Measurements from ENCODE around the gene REN. TPM values are rescaled to one million over a fixed set of nuclear protein-coding genes. Genes with fewer than 3 reads are reported as not detected.

Gene REN
- total RNA-seq, 3 donors from 2014 or later (not counting 1 experiment from before 2014, with no cell fraction given): not detected

DNA sequence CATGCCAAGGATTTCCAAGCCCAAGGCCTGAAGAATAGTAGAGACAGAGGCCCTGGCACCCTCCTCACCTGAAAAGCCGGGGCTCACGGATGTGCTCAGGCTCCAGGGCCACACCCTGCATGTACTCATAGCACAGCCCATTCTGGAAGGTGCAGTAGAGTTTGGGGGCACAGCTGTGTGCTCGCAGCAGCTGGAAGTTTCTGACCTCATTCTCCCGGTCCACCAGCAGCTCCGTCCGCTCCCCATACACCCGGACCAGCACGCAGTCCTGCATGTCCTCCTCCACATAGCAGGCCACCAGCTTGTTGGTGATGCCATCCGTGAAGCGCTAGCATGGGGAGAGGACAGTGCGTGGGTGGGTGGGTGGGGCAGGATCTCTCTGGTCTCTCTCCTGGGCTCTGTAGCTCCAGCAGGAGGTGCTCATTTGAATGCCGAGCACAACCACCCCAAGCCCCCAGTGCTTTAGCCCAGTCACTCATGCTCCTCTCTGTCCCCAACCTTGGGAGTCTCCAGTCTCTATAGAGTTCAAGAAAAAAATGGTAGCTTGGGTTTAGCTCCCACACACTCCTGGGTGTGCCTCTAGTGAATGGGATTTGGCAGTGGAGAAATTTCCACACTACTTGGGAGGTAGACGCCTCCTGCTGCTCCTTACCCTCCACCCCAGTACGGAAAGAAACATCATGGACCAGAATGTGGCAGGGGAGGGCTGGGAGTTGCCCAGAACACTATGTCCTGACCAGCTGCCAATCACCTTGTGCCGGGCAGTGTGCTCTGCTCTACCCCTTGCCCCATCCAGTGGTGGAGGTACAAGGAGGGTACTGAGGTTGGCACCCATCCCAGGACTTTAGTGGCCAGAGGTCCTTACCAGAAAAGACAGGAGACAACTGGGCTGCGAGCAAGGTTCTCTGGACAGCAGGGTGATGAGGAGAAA, 16.2 kb downstream of the REN start:
- Histone ChIP-seq H3K4me1 (ENCODE audit: control insufficient read depth, insufficient read depth, low read length) (peaks cover 17% of the 10 kb centered on the region), H3K9me3 (ENCODE audit: control insufficient read depth, insufficient read depth, low read length) (no peaks in the 10 kb centered on the region), H3K27ac (ENCODE audit: low read length) (no peak overlapping the region), H3K36me3 (ENCODE audit: control insufficient read depth, insufficient read depth, low read length) (no peaks in the 10 kb centered on the region), H3K4me3 (ENCODE audit: low read length) (no peak overlapping the region), H3K27me3 (ENCODE audit: control insufficient read depth, insufficient read depth, low read length) (no peaks in the 10 kb centered on the region)
- 93% methylated on average over 12 of the region's 16 CpGs for WGBS (ENCODE audit: insufficient coverage)
- Mint-ChIP-seq H3K36me3 (no peaks in the 10 kb centered on the region), H3K9me3 (no peaks in the 10 kb centered on the region), H3K4me3 (peak overlapping the region; percentile 76), H3K4me1 (peaks cover 0 to 4% of the 10 kb centered on the region in 2 donors), H3K27me3 (ENCODE audit: low read depth in 2 of 2) (peaks cover 0 to 8% of the 10 kb centered on the region in 2 donors), H3K27ac (peak overlapping the region in 1 of 2 donors; percentile 49)
- TF ChIP-seq, protein P1, sequence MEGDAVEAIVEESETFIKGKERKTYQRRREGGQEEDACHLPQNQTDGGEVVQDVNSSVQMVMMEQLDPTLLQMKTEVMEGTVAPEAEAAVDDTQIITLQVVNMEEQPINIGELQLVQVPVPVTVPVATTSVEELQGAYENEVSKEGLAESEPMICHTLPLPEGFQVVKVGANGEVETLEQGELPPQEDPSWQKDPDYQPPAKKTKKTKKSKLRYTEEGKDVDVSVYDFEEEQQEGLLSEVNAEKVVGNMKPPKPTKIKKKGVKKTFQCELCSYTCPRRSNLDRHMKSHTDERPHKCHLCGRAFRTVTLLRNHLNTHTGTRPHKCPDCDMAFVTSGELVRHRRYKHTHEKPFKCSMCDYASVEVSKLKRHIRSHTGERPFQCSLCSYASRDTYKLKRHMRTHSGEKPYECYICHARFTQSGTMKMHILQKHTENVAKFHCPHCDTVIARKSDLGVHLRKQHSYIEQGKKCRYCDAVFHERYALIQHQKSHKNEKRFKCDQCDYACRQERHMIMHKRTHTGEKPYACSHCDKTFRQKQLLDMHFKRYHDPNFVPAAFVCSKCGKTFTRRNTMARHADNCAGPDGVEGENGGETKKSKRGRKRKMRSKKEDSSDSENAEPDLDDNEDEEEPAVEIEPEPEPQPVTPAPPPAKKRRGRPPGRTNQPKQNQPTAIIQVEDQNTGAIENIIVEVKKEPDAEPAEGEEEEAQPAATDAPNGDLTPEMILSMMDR (IDR thresholded peaks at IDR 0.05): no peak
- intact Hi-C loops (cut with micrococcal nuclease): no loop called here
- no peak for DNase-seq
- ATAC-seq: no peak

DNA sequence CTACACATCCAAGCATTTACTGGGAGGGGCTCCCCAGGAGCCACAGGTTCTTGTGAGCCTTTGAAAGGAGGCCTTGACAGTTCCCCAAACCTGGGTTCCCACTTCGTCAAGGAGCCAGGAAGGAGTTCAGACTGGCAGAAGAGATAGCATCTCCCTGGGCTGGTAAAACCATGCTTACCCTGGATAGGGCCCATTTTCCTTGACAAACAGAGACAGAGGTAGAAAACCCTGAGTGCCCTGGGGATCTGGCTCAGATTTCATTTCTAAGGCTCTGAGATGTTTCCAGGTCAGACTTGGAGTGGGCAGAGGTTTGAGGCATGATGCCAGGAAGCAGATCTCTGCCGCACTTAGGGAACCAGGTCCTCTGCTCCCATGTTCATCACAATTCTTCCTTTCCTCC, 17.0 kb downstream of the REN start:
- peaks cover 0 to 13% of the 10 kb centered on the region in 2 donors for H3K27me3 Mint-ChIP-seq (ENCODE audit: low read depth in 2 of 2)
- H3K27ac Mint-ChIP-seq: no peak overlapping the region
- no peaks in the 10 kb centered on the region for H3K9me3 Mint-ChIP-seq
- no peaks in the 10 kb centered on the region for H3K36me3 Mint-ChIP-seq
- DNase-seq: no peak
- 74% methylated on average over 2 of the region's 2 CpGs for WGBS (ENCODE audit: insufficient coverage)
- H3K4me3 ChIP-seq (ENCODE audit: low read length): no peak overlapping the region
- H3K4me1 ChIP-seq (ENCODE audit: control insufficient read depth, insufficient read depth, low read length): peaks cover 17% of the 10 kb centered on the region
- no peaks in the 10 kb centered on the region for H3K9me3 ChIP-seq (ENCODE audit: control insufficient read depth, insufficient read depth, low read length)
- peak overlapping the region; percentile 28 for H3K4me3 Mint-ChIP-seq
- intact Hi-C loops (cut with micrococcal nuclease): no loop called here
- TF ChIP-seq, protein P1 (IDR thresholded peaks at IDR 0.05): no peak
- no peaks in the 10 kb centered on the region for H3K27me3 ChIP-seq (ENCODE audit: control insufficient read depth, insufficient read depth, low read length)
- no peaks in the 10 kb centered on the region for H3K36me3 ChIP-seq (ENCODE audit: control insufficient read depth, insufficient read depth, low read length)
- ATAC-seq: no peak
- H3K4me1 Mint-ChIP-seq: peaks cover 0 to 4% of the 10 kb centered on the region in 2 donors
- no peak overlapping the region for H3K27ac ChIP-seq (ENCODE audit: low read length)

DNA sequence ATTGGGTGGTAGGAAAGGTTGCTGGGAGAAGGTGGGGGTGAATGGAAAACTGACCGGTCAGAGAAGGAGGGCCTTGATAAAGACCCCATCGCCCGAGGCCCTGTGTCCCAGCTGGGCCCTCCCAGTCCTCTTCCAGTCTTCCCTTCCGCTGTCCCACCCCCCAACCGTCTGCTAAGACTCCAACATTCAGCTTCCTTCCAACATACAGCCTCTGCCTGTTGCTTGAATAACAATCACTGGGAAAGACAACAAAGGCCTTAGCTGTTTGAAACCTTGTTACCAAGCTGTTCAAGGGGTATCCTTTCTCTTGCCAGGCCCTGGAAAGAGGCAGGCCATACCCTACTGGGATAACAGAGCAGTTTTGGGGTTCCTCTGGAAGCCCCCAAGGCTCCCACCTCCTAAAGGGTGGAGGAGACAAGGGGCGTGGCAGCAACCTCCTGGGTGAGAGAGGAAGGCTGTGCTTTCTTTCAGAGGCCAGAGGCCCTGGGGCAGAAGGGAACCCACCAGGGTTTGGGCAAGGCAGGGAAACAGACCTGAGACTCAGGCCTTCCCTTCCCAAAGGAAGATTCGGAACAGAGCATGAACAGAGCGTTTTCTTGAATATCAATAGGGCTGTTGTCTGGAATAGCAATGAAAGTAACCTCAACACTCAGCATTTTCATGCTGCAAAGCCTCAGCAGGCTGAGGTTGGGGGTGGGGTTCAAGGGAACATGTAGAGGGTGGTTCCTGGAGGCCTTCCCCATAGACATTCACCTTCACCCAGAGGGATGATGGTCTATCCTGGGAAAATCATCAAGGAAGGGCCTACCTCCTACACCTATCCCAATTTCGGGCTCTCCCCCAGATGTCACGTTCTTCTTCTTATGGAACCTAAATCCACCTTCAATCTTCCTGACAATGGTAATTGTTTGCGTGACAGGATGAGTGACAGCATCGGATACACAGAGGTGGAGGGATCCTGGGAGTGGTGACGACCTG, 18.4 kb downstream of the REN start:
- ATAC-seq: no peak
- Mint-ChIP-seq H3K27ac (no peak overlapping the region), H3K4me3 (no peak overlapping the region), H3K36me3 (no peaks in the 10 kb centered on the region), H3K9me3 (no peaks in the 10 kb centered on the region), H3K27me3 (ENCODE audit: low read depth in 2 of 2) (peaks cover 0 to 5% of the 10 kb centered on the region in 2 donors), H3K4me1 (peaks cover 0 to 4% of the 10 kb centered on the region in 2 donors)
- Histone ChIP-seq H3K4me3 (ENCODE audit: low read length) (no peak overlapping the region), H3K4me1 (ENCODE audit: control insufficient read depth, insufficient read depth, low read length) (peaks cover 14% of the 10 kb centered on the region), H3K27ac (ENCODE audit: low read length) (no peak overlapping the region), H3K27me3 (ENCODE audit: control insufficient read depth, insufficient read depth, low read length) (no peaks in the 10 kb centered on the region), H3K9me3 (ENCODE audit: control insufficient read depth, insufficient read depth, low read length) (no peaks in the 10 kb centered on the region), H3K36me3 (ENCODE audit: control insufficient read depth, insufficient read depth, low read length) (no peaks in the 10 kb centered on the region)
- DNase-seq: no peak
- TF ChIP-seq, protein P1 (IDR thresholded peaks at IDR 0.05): no peak
- WGBS (ENCODE audit: insufficient coverage): 89% methylated on average over 13 of the region's 13 CpGs
- intact Hi-C loops (cut with micrococcal nuclease): no loop called here
